GM10847 (cell line): ENCODE data around the gene RAB39B.
A peak's percentile ranks its signal among the peaks of the same experiment; 100 is the strongest.

Experiments used
- POLR2A ChIP-seq: IDR thresholded peaks from 2 replicates; pipeline ENCODE4 v1.6.1; 2011; ENCODE audit not compliant: insufficient read length; ENCODE audit errors: extremely low read depth

The RAB39B gene

DNA sequence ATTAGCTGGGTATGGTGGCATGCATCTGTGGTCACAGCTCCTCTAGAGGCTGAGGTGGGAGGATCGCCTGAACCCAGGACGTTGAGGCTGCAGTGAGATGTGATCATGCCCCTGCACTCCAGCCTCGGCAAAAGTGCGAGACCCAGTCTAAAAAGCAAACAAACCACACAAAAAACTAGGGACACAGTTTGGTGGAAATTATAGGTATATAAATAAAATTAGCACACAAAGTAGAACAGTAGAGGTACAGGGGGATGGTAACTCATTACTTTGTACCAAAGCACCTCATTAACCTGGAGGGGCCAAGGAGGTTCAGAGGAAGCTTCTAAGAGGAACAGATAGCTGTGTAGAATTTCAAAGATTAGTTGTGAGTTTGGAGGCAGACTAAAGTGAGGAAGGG, 42.9 kb downstream of the RAB39B start:
- no peak for TF ChIP-seq POLR2A

DNA sequence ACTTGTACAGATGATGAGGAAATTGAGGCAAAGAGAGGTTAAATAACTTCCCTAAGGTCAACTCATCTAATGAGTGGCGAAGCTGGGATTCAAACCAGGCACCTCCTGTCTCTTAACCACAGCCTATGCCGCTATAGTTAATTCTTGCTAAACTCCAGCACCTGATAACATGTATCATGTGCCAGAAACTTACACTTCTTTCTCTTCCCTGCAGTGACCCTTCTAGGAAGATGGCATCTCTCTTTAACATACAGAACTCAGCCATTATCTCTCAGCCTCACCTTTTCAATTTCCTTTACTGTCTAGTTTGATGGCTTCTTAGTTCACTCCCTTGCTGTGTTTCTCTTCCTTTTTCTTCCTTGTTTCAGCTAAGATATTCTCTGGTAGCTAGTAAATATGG, 45.5 kb downstream of the RAB39B start:
- TF ChIP-seq POLR2A: no peak

DNA sequence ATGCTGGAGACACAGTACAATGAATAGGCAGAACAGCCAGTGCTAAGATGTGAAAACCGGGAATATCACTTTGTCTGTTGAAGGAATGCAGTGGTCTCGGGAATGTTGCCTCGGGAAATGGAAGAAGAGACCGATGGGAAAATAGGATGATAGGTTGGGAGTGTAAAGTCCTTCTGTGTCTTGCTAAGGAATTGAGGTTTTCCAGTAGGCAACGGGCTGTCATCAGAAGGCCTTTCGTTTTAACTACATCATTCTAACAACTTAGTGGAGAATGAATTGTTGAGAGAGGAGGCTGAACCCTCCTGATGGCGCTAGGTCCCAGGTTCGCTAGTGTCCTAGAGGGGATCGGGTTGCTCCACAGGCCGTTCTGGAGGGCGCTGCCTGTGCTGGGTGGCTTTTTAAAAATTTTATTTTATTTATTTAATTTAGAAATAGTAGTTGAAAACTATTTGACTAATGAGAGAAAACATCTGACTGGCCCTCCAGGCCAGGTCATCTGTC, 47.3 kb downstream of the RAB39B start:
- TF ChIP-seq POLR2A: no peak

DNA sequence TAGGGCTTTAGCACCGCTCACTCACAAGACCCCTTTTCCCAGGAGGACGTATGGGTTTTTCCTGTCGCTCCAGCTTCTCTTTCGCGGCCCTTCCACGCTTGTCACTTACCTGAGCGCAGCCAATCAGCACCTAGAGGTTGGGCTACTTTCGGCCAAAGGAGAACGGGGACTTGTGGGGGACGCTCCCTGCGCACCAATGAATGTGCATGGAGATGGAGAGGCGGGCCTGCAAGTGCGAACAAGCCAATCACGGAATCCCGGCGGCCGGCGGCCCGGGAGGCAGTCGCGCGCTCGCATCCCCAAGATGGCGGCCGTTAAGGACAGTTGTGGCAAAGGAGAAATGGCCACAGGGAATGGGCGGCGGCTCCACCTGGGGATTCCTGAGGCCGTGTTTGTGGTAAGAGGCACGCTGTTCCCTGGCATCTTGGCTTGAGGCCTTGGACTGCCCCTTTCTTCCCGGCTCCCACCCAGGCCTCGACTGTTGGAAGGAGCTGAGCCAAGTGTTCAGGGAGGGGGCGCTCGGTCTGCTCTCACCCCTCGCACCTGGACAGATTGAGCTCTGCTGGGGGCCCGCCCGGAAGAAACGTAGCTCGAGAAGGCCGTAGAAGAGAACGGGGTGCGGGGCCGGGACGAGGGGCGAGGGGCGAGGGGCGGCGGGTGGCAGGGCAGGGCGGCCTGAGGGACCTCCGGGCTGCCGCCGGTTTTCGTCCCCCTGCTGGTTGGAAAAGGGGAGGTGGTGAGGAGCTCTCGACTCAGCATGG, 47.9 kb downstream of the RAB39B start, which contains the start of gene VBP1:
Gene VBP1, plus strand, starts transcription at position 282 of the 761 bp plus-strand sequence. Its CDS starts 23 bp downstream, at position 305.
- TF ChIP-seq POLR2A: peak; percentile 44

DNA sequence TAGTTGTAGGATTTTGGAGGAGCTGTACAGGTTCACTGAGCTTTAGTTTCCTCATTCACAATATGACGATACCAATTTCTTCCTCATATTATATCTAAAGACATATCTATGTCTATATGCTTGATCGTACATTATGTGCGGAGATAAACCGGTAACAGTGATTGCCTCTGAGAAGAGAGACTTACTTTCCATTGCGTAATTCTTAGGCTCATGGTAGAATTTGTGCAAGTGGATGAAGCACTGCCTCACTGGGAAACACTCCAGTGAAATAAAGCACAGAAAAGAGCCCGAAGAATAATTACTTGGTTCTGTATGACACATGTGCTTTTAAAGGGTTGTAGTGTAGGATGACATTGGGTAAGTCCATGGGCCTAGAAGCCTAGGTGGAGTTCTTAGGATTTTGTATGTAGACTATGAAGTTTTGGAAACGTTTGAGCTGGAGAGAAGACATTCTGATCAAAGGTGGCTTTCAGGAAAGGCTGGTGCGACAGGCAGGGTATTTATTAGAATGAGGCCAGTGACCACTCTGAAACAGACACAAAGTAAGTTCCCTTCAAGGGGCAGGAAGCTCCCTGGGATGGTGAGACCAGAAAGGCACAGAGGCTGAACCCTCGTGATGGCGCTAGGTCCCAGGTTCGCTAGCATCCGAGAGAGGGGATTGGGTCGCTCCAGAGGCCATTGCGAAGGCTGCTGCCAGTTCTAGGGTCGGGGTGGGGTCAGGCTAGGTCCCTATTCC, 48.7 kb downstream of the RAB39B start:
- no peak for TF ChIP-seq POLR2A

DNA sequence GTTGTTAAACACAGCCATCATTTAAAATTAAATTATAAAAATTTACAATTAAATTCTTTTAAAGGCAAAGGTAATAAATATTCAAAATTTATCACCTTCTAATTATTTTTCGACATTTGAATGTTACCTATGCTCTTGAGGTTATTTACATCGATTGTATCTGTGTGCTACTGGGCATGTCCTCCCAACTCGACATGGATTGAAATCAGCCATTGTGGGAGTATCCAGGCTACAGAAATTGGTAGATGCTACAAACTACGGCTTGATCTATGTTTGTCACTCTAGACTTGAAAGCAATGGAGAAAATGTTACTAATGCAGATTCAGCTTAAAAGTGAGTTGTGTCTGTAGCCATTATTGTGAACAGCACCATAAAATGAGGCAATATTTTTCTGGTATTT, 50.6 kb downstream of the RAB39B start:
- no peak for TF ChIP-seq POLR2A

DNA sequence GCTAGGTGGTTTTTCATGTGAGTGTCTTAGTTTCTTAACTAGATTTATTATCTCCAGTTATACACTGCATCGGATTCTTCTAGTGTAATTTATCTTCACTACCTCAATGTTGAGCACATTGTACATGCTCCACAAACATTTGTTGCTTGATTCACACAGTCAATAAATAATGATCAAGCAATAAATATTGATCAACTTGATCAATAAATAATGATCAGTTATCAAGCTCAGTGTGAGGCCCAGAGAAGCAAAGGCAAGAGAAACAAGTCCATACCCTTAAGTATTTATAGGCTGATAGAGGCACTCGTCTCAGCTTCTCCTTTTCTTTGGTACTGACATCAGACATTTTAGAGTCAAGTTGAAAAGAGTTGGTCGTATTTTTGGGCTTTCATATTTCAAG, 53.1 kb downstream of the RAB39B start:
- TF ChIP-seq POLR2A: no peak
